Calu3 (cell line): ENCODE data around the gene PIK3C2G. TPM values are rescaled to one million over a fixed set of nuclear protein-coding genes. Genes with fewer than 3 reads are reported as not detected.

Source experiments
- BruUV-seq: library from RNA; stranded (reverse); fragments of 400-500 nt; replicated peaks from 2 replicates; lab custom pipeline; 2021; lab: Mats Ljungman, UMichigan
- CTCF ChIA-PET: fragments of 300-600 bp; sonication (Branson Sonifier 250); formaldehyde crosslinking; loops from one replicate; lab custom pipeline; 2022; ENCODE audit warnings: antibody characterized with exemption; lab: Charles Lee
- DNase-seq: peaks from one replicate; pipeline ENCODE4 v3.0.0; 2022
- H3K27ac Mint-ChIP-seq: one replicate; pipeline ENCODE4 v1.8.0; 2022; ENCODE audit warnings: mixed read lengths; ENCODE audit not compliant: unreplicated experiment
- H3K27me3 Mint-ChIP-seq: one replicate; pipeline ENCODE4 v1.8.0; 2022; ENCODE audit warnings: mixed read lengths; ENCODE audit not compliant: unreplicated experiment
- H3K36me3 Mint-ChIP-seq: one replicate; pipeline ENCODE4 v1.8.0; 2022; ENCODE audit warnings: mild to moderate bottlenecking, moderate library complexity, mixed read lengths; ENCODE audit not compliant: insufficient read depth, unreplicated experiment
- H3K4me1 Mint-ChIP-seq: one replicate; pipeline ENCODE4 v1.8.0; 2022; ENCODE audit warnings: mild to moderate bottlenecking, low read depth, mixed read lengths; ENCODE audit not compliant: unreplicated experiment
- H3K4me3 Mint-ChIP-seq: one replicate; pipeline ENCODE4 v1.8.0; 2022; ENCODE audit warnings: mild to moderate bottlenecking, low read depth, moderate library complexity, mixed read lengths; ENCODE audit not compliant: unreplicated experiment
- H3K9me3 Mint-ChIP-seq: one replicate; pipeline ENCODE4 v1.8.0; 2022; ENCODE audit warnings: low read depth, mixed read lengths; ENCODE audit not compliant: unreplicated experiment
- intact Hi-C: fragments of 100-400 bp; cut with micrococcal nuclease; formaldehyde crosslinking; loops from one replicate; pipeline ENCODE4 v1.10.0; 2022; ENCODE audit not compliant: unreplicated experiment
- total RNA-seq: library from RNA; stranded (reverse); gene quantifications from 2 replicates; pipeline ENCODE4 v1.2.3, GENCODE V29; 2022
- TF ChIP-seq, protein P1 (sequence below): fragments of 200-600 bp; IDR thresholded peaks from one replicate; pipeline ENCODE4 v1.8.0; 2022; ENCODE audit warnings: antibody characterized with exemption; ENCODE audit not compliant: unreplicated experiment

The PIK3C2G gene
- total RNA-seq, 1 experiment from 2014 or later, result 24.0 TPM

DNA sequence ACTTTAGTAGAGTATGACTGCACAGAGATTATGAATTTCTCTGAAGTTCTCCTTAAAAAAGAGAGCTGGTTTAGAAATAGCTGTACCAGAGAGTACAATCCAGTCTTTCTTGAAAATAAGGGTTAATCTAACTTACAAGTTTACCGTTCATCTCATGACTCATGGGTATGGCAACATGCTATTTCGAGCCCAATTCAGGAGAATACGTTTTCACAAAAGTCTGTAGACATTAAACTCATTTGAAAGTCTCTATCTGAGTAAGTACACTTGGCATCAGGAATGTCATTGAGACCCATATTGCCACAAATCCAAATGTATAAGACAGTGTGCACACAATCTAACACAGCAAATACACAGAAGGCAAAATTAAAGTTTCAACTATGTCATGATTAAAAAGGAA, 160.5 kb downstream of the PIK3C2G start:
- intact Hi-C loops, result no loop called here
- Mint-ChIP-seq H3K4me3 (no peak overlapping the region), H3K27ac (no peak overlapping the region), H3K27me3 (no peaks in the 10 kb centered on the region), H3K9me3 (no peaks in the 10 kb centered on the region), H3K36me3 (no peaks in the 10 kb centered on the region), H3K4me1 (peaks cover 15% of the 10 kb centered on the region)
- TF ChIP-seq, protein P1, sequence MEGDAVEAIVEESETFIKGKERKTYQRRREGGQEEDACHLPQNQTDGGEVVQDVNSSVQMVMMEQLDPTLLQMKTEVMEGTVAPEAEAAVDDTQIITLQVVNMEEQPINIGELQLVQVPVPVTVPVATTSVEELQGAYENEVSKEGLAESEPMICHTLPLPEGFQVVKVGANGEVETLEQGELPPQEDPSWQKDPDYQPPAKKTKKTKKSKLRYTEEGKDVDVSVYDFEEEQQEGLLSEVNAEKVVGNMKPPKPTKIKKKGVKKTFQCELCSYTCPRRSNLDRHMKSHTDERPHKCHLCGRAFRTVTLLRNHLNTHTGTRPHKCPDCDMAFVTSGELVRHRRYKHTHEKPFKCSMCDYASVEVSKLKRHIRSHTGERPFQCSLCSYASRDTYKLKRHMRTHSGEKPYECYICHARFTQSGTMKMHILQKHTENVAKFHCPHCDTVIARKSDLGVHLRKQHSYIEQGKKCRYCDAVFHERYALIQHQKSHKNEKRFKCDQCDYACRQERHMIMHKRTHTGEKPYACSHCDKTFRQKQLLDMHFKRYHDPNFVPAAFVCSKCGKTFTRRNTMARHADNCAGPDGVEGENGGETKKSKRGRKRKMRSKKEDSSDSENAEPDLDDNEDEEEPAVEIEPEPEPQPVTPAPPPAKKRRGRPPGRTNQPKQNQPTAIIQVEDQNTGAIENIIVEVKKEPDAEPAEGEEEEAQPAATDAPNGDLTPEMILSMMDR, result no peak
- no TSS peak for BruUV-seq
- CTCF ChIA-PET, result interaction anchor here (0.6 kb wide), 1 partner anchor 378 kb away, joined by 3 read pairs; no protein-coding TSS in a partner anchor
- no peak for DNase-seq

DNA sequence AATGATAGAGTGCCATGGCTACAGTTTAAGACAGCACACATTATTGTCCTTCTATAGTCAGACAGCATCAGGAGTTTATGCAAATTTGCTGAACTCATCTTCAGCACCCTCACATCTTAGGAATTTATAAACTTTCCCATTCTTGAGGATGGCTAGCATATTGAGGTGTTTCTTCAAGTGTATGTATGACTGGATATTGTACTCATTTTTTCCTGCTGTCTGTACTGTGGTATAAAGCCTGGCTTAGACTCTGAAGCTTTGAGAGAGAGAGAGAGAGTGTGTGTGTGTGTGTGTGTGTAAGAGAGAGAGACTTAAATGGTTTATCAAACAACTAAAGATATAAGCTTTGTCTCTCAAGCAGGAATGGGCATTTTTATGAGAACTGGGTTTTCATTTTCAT, 161.6 kb downstream of the PIK3C2G start:
- H3K4me1 Mint-ChIP-seq, result peaks cover 15% of the 10 kb centered on the region
- no peak overlapping the region for H3K27ac Mint-ChIP-seq
- H3K27me3 Mint-ChIP-seq, result no peaks in the 10 kb centered on the region
- no peaks in the 10 kb centered on the region for H3K9me3 Mint-ChIP-seq
- H3K36me3 Mint-ChIP-seq, result no peaks in the 10 kb centered on the region
- H3K4me3 Mint-ChIP-seq, result no peak overlapping the region
- no peak for DNase-seq
- intact Hi-C loops, result no loop called here
- no TSS peak for BruUV-seq
- TF ChIP-seq, protein P1, result no peak
- CTCF ChIA-PET, result no interaction called here

DNA sequence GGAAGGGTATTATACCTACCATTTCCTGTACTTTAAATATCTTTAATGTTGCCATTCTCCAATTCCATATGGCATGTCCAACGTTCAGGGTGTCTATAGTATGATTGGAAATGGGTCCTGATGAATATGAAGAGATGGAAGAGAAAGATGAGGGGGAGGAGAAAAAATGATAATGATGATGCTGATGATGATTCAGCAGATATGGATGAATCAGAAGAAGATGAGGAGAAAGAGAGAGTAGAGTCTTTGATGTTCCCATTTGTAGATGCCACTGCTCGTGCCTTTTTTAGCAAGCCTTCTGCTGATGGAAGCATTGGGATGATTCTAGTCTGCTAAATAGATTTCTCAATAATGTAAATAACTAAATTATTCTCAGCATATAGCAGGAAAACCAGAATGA, 163.5 kb downstream of the PIK3C2G start:
- no TSS peak for BruUV-seq
- TF ChIP-seq, protein P1, result no peak
- no peaks in the 10 kb centered on the region for H3K9me3 Mint-ChIP-seq
- no peak for DNase-seq
- peaks cover 19% of the 10 kb centered on the region for H3K4me1 Mint-ChIP-seq
- no peak overlapping the region for H3K4me3 Mint-ChIP-seq
- CTCF ChIA-PET, result no interaction called here
- H3K36me3 Mint-ChIP-seq, result peaks cover 2% of the 10 kb centered on the region
- no peak overlapping the region for H3K27ac Mint-ChIP-seq
- intact Hi-C loops, result loop anchor here (5.0 kb wide), 1 partner anchor 173 kb away; no protein-coding TSS in a partner anchor
- H3K27me3 Mint-ChIP-seq, result no peaks in the 10 kb centered on the region

DNA sequence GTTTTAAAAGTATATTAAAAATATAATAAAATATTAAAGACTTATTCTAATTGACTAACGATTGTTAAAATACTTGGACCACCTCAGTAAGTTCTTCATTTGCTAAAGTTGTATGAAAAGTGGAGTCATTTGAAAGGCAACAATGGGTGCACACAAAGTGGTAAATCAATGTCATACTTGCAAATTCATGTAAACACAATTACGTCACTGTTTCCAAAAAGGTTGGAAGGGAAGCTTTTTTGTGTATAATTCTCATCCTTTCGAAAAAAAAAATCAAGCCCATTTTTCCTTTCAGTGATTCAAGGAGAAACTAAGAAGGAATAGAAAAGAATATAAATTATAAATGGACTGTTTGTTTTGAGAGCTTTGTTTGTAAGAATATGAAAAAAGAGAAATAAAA, 166.2 kb downstream of the PIK3C2G start:
- BruUV-seq, result no TSS peak
- intact Hi-C loops, result loop anchor here (5.0 kb wide), 1 partner anchor 175 kb away; no protein-coding TSS in a partner anchor
- Mint-ChIP-seq H3K27me3 (no peaks in the 10 kb centered on the region), H3K36me3 (peaks cover 11% of the 10 kb centered on the region), H3K4me3 (no peak overlapping the region), H3K4me1 (peaks cover 30% of the 10 kb centered on the region), H3K9me3 (no peaks in the 10 kb centered on the region), H3K27ac (no peak overlapping the region)
- CTCF ChIA-PET, result no interaction called here
- TF ChIP-seq, protein P1, result no peak
- DNase-seq, result no peak
